GM23338 (cell line): Measurements from ENCODE around the gene ANTXR1.
A peak's percentile ranks its signal among the peaks of the same experiment; 100 is the strongest.

Source experiments
- CREB1 ChIP-seq: fragments of 250-450 bp; sonication (Bioruptor Pico); IDR thresholded peaks from 2 replicates; pipeline ENCODE4 v1.5.0; 2020; ENCODE audit warnings: low read depth, mild to moderate bottlenecking, moderate library complexity
- EZH2 ChIP-seq: fragments of 200-600 bp; sonication (generic); IDR thresholded peaks from one replicate; pipeline ENCODE4 v1.8.0; 2017; ENCODE audit warnings: antibody characterized with exemption, mild to moderate bottlenecking, low read depth; ENCODE audit not compliant: unreplicated experiment
- EZH2phosphoT487 ChIP-seq: fragments of 200-600 bp; sonication (generic); IDR thresholded peaks from one replicate; pipeline ENCODE4 v1.8.1; 2018; ENCODE audit warnings: antibody characterized with exemption; ENCODE audit not compliant: unreplicated experiment
- JUNB ChIP-seq: IDR thresholded peaks from one replicate; pipeline ENCODE4 v1.6.1; 2016; ENCODE audit warnings: antibody characterized with exemption; ENCODE audit not compliant: unreplicated experiment
- POLR2AphosphoS5 ChIP-seq: IDR thresholded peaks from 2 replicates; pipeline ENCODE4 v1.6.1; 2016; ENCODE audit warnings: antibody characterized with exemption, low read depth
- STAT1 ChIP-seq: IDR thresholded peaks from one replicate; pipeline ENCODE4 v1.6.1; 2016; ENCODE audit warnings: antibody characterized with exemption; ENCODE audit not compliant: unreplicated experiment
- ZNF114 ChIP-seq: fragments of 250-450 bp; sonication (Bioruptor Pico); IDR thresholded peaks from 2 replicates; pipeline ENCODE4 v1.5.0; 2020; ENCODE audit warnings: mild to moderate bottlenecking, moderate library complexity
- ZNF331 ChIP-seq: fragments of 250-450 bp; sonication (Bioruptor Pico); IDR thresholded peaks from 2 replicates; pipeline ENCODE4 v1.5.0; 2020; ENCODE audit warnings: low read depth, mild to moderate bottlenecking, moderate library complexity
- TF ChIP-seq, protein P1 (sequence below), 2 experiments: fragments of 200-600 bp in 1 of 2; sonication (generic) in 1 of 2; conservative IDR thresholded peaks; 2 replicates each; pipeline versions ENCODE4 v1.5.1 to v1.6.1; 2016 to 2017; ENCODE audit warnings: antibody characterized with exemption in 2 of 2, low read depth in 2 of 2, mild to moderate bottlenecking in 2 of 2, moderate library complexity in 1 of 2
- TF ChIP-seq, protein P2 (sequence below): IDR thresholded peaks from one replicate; pipeline ENCODE4 v1.6.1; 2018; ENCODE audit warnings: antibody characterized with exemption; ENCODE audit not compliant: unreplicated experiment
- TF ChIP-seq, protein P3 (sequence below): IDR thresholded peaks from 2 replicates; pipeline ENCODE4 v1.6.1; 2016; ENCODE audit warnings: antibody characterized with exemption
- TF ChIP-seq, protein P4 (sequence below): fragments of 250-450 bp; sonication (Bioruptor Pico); IDR thresholded peaks from 2 replicates; pipeline ENCODE4 v1.5.0; 2020; ENCODE audit warnings: mild to moderate bottlenecking, moderate library complexity

DNA sequence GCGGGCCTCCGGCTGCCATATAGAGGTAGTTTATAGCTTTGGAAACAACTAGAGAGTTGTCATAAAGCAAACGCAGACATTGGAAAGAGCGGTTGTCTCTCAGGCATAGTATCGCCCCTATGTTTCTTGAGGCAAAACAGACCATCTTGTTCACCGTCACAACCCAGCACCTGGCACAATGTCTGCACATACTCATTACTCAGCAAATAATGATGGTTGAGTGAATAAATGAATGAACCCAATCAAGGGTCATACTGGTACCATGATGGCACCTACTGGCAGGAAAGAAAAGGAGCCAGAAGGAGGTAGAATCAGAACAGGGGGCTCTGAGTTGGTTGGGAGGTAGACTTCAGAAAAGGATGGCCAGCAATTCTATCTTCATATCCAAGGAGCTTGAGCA is 118.5 kb downstream of the ANTXR1 start:
- TF ChIP-seq, protein P1, sequence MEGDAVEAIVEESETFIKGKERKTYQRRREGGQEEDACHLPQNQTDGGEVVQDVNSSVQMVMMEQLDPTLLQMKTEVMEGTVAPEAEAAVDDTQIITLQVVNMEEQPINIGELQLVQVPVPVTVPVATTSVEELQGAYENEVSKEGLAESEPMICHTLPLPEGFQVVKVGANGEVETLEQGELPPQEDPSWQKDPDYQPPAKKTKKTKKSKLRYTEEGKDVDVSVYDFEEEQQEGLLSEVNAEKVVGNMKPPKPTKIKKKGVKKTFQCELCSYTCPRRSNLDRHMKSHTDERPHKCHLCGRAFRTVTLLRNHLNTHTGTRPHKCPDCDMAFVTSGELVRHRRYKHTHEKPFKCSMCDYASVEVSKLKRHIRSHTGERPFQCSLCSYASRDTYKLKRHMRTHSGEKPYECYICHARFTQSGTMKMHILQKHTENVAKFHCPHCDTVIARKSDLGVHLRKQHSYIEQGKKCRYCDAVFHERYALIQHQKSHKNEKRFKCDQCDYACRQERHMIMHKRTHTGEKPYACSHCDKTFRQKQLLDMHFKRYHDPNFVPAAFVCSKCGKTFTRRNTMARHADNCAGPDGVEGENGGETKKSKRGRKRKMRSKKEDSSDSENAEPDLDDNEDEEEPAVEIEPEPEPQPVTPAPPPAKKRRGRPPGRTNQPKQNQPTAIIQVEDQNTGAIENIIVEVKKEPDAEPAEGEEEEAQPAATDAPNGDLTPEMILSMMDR (conservative IDR thresholded peaks at IDR 0.05; ENCODE audit: low read depth in 2 of 2), result 0 out of 4 replicates have a peak, but pooled peaks of 1 of the 2 experiments have one; percentile 0
- TF ChIP-seq POLR2AphosphoS5, result no peak
- TF ChIP-seq, protein P2, sequence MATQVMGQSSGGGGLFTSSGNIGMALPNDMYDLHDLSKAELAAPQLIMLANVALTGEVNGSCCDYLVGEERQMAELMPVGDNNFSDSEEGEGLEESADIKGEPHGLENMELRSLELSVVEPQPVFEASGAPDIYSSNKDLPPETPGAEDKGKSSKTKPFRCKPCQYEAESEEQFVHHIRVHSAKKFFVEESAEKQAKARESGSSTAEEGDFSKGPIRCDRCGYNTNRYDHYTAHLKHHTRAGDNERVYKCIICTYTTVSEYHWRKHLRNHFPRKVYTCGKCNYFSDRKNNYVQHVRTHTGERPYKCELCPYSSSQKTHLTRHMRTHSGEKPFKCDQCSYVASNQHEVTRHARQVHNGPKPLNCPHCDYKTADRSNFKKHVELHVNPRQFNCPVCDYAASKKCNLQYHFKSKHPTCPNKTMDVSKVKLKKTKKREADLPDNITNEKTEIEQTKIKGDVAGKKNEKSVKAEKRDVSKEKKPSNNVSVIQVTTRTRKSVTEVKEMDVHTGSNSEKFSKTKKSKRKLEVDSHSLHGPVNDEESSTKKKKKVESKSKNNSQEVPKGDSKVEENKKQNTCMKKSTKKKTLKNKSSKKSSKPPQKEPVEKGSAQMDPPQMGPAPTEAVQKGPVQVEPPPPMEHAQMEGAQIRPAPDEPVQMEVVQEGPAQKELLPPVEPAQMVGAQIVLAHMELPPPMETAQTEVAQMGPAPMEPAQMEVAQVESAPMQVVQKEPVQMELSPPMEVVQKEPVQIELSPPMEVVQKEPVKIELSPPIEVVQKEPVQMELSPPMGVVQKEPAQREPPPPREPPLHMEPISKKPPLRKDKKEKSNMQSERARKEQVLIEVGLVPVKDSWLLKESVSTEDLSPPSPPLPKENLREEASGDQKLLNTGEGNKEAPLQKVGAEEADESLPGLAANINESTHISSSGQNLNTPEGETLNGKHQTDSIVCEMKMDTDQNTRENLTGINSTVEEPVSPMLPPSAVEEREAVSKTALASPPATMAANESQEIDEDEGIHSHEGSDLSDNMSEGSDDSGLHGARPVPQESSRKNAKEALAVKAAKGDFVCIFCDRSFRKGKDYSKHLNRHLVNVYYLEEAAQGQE, result no peak
- TF ChIP-seq EZH2, result no peak
- TF ChIP-seq, protein P3, sequence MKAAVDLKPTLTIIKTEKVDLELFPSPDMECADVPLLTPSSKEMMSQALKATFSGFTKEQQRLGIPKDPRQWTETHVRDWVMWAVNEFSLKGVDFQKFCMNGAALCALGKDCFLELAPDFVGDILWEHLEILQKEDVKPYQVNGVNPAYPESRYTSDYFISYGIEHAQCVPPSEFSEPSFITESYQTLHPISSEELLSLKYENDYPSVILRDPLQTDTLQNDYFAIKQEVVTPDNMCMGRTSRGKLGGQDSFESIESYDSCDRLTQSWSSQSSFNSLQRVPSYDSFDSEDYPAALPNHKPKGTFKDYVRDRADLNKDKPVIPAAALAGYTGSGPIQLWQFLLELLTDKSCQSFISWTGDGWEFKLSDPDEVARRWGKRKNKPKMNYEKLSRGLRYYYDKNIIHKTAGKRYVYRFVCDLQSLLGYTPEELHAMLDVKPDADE, result no peak
- no peak for TF ChIP-seq CREB1 (CRISPR knock-in tag)
- TF ChIP-seq EZH2phosphoT487, result no peak
- TF ChIP-seq, protein P4, sequence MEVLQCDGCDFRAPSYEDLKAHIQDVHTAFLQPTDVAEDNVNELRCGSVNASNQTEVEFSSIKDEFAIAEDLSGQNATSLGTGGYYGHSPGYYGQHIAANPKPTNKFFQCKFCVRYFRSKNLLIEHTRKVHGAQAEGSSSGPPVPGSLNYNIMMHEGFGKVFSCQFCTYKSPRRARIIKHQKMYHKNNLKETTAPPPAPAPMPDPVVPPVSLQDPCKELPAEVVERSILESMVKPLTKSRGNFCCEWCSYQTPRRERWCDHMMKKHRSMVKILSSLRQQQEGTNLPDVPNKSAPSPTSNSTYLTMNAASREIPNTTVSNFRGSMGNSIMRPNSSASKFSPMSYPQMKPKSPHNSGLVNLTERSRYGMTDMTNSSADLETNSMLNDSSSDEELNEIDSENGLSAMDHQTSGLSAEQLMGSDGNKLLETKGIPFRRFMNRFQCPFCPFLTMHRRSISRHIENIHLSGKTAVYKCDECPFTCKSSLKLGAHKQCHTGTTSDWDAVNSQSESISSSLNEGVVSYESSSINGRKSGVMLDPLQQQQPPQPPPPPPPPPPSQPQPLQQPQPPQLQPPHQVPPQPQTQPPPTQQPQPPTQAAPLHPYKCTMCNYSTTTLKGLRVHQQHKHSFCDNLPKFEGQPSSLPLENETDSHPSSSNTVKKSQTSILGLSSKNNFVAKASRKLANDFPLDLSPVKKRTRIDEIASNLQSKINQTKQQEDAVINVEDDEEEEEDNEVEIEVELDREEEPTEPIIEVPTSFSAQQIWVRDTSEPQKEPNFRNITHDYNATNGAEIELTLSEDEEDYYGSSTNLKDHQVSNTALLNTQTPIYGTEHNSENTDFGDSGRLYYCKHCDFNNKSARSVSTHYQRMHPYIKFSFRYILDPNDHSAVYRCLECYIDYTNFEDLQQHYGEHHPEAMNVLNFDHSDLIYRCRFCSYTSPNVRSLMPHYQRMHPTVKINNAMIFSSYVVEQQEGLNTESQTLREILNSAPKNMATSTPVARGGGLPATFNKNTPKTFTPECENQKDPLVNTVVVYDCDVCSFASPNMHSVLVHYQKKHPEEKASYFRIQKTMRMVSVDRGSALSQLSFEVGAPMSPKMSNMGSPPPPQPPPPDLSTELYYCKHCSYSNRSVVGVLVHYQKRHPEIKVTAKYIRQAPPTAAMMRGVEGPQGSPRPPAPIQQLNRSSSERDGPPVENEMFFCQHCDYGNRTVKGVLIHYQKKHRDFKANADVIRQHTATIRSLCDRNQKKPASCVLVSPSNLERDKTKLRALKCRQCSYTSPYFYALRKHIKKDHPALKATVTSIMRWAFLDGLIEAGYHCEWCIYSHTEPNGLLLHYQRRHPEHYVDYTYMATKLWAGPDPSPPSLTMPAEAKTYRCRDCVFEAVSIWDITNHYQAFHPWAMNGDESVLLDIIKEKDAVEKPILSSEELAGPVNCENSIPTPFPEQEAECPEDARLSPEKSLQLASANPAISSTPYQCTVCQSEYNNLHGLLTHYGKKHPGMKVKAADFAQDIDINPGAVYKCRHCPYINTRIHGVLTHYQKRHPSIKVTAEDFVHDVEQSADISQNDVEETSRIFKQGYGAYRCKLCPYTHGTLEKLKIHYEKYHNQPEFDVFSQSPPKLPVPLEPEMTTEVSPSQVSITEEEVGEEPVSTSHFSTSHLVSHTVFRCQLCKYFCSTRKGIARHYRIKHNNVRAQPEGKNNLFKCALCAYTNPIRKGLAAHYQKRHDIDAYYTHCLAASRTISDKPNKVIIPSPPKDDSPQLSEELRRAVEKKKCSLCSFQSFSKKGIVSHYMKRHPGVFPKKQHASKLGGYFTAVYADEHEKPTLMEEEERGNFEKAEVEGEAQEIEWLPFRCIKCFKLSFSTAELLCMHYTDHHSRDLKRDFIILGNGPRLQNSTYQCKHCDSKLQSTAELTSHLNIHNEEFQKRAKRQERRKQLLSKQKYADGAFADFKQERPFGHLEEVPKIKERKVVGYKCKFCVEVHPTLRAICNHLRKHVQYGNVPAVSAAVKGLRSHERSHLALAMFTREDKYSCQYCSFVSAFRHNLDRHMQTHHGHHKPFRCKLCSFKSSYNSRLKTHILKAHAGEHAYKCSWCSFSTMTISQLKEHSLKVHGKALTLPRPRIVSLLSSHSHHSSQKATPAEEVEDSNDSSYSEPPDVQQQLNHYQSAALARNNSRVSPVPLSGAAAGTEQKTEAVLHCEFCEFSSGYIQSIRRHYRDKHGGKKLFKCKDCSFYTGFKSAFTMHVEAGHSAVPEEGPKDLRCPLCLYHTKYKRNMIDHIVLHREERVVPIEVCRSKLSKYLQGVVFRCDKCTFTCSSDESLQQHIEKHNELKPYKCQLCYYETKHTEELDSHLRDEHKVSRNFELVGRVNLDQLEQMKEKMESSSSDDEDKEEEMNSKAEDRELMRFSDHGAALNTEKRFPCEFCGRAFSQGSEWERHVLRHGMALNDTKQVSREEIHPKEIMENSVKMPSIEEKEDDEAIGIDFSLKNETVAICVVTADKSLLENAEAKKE, result no peak
- TF ChIP-seq JUNB, result no peak
- TF ChIP-seq ZNF114, result no peak
- TF ChIP-seq STAT1, result no peak
- TF ChIP-seq ZNF331, result no peak
